ENCODE measurements around the gene SIL1. TPM values are rescaled to one million over a fixed set of nuclear protein-coding genes. Genes with fewer than 3 reads are reported as not detected.

Gene SIL1
- total RNA-seq, 1 experiment from 2014 or later, result 10.7 TPM

DNA sequence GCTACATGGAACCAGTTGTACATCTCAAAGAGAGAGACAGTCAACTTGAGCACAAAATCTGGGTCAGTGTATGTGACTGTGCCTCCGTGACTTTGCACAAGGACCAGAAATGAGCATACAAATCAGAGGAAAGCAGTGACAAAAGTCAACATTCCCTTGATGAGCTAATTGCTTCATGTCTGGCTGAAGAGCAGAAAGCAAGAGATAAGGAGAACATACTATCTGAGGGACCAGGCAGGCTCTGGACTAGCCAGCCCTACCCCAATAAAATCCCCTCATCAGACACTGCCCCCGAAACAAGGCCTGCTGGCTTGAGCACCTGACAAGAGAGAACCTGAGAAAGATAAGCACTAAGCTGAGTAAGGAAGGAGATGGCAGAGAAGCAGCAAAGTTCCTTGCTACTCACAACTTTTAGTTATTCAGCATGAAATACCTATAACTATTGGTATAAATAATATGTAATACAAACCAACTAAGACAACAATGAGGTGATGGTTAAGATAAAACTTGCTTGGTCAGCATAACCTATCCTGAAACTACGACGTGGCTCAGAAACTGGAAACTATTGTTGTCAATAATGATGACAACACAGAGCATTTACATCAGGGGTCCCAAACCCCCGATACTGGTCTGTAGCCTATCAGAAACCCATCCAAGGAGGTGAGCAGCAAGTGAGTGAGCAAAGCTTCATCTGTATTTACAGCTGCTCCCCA lies 9.5 kb downstream of the SIL1 start:
- H3K27me3 Mint-ChIP-seq (ENCODE audit: low read depth), result no peaks in the 10 kb centered on the region; the same call in 1 of the 2 replicates
- no peaks in the 10 kb centered on the region for H3K4me1 Mint-ChIP-seq
- DNase-seq (ENCODE audit: low spot score) (no peak), ATAC-seq (no peak)
- ChIA-PET POLR2A (no interaction called here), CTCF (interaction anchor here (0.8 kb wide), 1 partner anchor 74 kb away, joined by 3 read pairs; no protein-coding TSS in a partner anchor)
- no peak overlapping the region for H3K4me3 Mint-ChIP-seq
- H3K9me3 Mint-ChIP-seq, result no peaks in the 10 kb centered on the region
- no peak overlapping the region for H3K27ac Mint-ChIP-seq
- 0 out of 2 replicates have a peak, but pooled peaks cover 2% of the 10 kb centered on the region for H3K36me3 Mint-ChIP-seq
- TF ChIP-seq, protein P1, sequence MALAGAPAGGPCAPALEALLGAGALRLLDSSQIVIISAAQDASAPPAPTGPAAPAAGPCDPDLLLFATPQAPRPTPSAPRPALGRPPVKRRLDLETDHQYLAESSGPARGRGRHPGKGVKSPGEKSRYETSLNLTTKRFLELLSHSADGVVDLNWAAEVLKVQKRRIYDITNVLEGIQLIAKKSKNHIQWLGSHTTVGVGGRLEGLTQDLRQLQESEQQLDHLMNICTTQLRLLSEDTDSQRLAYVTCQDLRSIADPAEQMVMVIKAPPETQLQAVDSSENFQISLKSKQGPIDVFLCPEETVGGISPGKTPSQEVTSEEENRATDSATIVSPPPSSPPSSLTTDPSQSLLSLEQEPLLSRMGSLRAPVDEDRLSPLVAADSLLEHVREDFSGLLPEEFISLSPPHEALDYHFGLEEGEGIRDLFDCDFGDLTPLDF (CRISPR knock-in tag; IDR thresholded peaks at IDR 0.05), result no peak
- TF ChIP-seq ESRRA (CRISPR knock-in tag; IDR thresholded peaks at IDR 0.05; ENCODE audit: borderline replicate concordance), result no peak
- TF ChIP-seq ZNF423 (CRISPR knock-in tag; IDR thresholded peaks at IDR 0.05), result no peak
- TF ChIP-seq, protein P2, sequence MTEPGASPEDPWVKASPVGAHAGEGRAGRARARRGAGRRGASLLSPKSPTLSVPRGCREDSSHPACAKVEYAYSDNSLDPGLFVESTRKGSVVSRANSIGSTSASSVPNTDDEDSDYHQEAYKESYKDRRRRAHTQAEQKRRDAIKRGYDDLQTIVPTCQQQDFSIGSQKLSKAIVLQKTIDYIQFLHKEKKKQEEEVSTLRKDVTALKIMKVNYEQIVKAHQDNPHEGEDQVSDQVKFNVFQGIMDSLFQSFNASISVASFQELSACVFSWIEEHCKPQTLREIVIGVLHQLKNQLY (CRISPR knock-in tag; IDR thresholded peaks at IDR 0.05), result no peak
- no peak for TF ChIP-seq NR2C2 (CRISPR knock-in tag; IDR thresholded peaks at IDR 0.05)
- TF ChIP-seq ZNF671 (CRISPR knock-in tag; IDR thresholded peaks at IDR 0.05), result no peak
- TF ChIP-seq, protein P3, sequence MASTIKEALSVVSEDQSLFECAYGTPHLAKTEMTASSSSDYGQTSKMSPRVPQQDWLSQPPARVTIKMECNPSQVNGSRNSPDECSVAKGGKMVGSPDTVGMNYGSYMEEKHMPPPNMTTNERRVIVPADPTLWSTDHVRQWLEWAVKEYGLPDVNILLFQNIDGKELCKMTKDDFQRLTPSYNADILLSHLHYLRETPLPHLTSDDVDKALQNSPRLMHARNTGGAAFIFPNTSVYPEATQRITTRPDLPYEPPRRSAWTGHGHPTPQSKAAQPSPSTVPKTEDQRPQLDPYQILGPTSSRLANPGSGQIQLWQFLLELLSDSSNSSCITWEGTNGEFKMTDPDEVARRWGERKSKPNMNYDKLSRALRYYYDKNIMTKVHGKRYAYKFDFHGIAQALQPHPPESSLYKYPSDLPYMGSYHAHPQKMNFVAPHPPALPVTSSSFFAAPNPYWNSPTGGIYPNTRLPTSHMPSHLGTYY (CRISPR knock-in tag; IDR thresholded peaks at IDR 0.05), result no peak

DNA sequence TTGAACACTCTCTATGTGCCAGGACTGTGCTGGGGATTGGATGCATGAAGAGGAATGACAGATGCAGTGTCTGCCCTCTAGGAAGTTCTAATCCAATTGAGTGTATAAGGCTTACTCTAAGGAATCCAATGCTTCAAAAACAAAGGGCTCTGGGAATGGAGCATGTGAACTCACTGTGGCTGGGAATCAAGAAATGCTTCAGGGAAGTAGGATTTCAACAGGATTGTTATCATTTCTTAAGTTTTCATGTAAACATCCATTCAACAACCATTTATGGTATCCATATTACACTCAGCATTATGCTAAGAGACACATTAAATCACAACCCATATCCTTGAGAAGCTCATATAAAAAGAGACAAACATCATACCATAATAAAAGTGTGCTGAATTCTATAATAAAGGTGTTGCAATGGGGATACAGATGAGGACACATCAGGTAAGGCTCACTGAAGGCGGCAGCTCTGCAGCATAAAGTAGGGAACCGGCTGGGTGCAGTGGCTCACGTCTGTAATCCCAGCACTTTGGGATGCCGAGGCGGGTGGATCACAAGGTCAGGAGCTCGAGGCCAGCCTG lies 11.3 kb downstream of the SIL1 start:
- H3K9me3 Mint-ChIP-seq, result no peaks in the 10 kb centered on the region
- H3K4me1 Mint-ChIP-seq, result no peaks in the 10 kb centered on the region
- POLR2A ChIA-PET, result interaction anchor here (0.6 kb wide), 1 partner anchor 57 kb away, joined by 5 read pairs; no protein-coding TSS in a partner anchor
- no peak for ATAC-seq
- no peak overlapping the region for H3K27ac Mint-ChIP-seq
- CTCF ChIA-PET, result no interaction called here
- H3K27me3 Mint-ChIP-seq (ENCODE audit: low read depth), result no peaks in the 10 kb centered on the region; the same call in 1 of the 2 replicates
- DNase-seq (ENCODE audit: low spot score), result no peak
- no peaks in the 10 kb centered on the region for H3K36me3 Mint-ChIP-seq
- H3K4me3 Mint-ChIP-seq, result no peak overlapping the region
- TF ChIP-seq, protein P4, sequence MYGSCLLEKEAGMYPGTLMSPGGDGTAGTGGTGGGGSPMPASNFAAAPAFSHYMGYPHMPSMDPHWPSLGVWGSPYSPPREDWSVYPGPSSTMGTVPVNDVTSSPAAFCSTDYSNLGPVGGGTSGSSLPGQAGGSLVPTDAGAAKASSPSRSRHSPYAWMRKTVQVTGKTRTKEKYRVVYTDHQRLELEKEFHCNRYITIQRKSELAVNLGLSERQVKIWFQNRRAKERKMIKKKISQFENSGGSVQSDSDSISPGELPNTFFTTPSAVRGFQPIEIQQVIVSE (CRISPR knock-in tag; IDR thresholded peaks at IDR 0.05; ENCODE audit: borderline replicate concordance), result no peak
- TF ChIP-seq MYBL2 (CRISPR knock-in tag; IDR thresholded peaks at IDR 0.05) (no peak), JAZF1 (CRISPR knock-in tag; IDR thresholded peaks at IDR 0.05) (no peak), ZNF138 (CRISPR knock-in tag; conservative IDR thresholded peaks at IDR 0.05) (no peak), SMAD3 (CRISPR knock-in tag; IDR thresholded peaks at IDR 0.05; ENCODE audit: borderline replicate concordance) (no peak)
- TF ChIP-seq, protein P5, sequence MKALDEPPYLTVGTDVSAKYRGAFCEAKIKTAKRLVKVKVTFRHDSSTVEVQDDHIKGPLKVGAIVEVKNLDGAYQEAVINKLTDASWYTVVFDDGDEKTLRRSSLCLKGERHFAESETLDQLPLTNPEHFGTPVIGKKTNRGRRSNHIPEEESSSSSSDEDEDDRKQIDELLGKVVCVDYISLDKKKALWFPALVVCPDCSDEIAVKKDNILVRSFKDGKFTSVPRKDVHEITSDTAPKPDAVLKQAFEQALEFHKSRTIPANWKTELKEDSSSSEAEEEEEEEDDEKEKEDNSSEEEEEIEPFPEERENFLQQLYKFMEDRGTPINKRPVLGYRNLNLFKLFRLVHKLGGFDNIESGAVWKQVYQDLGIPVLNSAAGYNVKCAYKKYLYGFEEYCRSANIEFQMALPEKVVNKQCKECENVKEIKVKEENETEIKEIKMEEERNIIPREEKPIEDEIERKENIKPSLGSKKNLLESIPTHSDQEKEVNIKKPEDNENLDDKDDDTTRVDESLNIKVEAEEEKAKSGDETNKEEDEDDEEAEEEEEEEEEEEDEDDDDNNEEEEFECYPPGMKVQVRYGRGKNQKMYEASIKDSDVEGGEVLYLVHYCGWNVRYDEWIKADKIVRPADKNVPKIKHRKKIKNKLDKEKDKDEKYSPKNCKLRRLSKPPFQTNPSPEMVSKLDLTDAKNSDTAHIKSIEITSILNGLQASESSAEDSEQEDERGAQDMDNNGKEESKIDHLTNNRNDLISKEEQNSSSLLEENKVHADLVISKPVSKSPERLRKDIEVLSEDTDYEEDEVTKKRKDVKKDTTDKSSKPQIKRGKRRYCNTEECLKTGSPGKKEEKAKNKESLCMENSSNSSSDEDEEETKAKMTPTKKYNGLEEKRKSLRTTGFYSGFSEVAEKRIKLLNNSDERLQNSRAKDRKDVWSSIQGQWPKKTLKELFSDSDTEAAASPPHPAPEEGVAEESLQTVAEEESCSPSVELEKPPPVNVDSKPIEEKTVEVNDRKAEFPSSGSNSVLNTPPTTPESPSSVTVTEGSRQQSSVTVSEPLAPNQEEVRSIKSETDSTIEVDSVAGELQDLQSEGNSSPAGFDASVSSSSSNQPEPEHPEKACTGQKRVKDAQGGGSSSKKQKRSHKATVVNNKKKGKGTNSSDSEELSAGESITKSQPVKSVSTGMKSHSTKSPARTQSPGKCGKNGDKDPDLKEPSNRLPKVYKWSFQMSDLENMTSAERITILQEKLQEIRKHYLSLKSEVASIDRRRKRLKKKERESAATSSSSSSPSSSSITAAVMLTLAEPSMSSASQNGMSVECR (CRISPR knock-in tag; IDR thresholded peaks at IDR 0.05; ENCODE audit: borderline replicate concordance), result no peak
- TF ChIP-seq, protein P6, sequence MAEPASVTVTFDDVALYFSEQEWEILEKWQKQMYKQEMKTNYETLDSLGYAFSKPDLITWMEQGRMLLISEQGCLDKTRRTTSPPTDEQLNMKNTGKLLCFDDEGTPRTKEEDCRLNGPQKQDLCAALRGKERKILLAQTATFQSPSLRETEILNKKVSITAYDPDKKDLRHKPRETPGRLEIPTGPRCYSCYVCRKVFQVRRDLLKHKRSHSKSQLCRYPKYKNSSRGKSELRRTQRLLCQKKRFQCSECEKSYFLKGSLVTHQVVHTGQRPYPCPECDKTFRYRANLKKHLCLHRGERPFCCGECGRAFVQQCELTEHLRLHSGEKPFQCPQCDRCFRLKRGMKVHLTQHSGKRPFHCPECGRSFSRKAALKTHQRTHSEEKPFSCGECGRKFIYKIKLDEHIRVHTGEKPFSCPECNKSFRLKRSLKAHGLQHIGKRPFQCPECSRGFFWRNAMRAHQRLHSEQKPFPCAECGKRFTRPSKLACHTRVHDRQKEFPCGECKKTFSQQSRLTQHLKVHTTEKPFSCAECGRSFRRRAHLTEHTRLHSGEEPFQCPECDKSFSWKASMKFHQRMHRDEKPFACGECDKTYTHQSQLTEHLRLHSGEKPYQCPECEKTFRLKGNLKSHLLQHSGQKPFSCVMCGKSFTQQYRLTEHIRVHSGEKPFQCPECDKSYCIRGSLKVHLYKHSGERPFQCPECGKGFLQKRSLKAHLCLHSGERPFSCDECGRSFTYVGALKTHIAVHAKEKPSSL (CRISPR knock-in tag; conservative IDR thresholded peaks at IDR 0.05), result no peak
- TF ChIP-seq, protein P7, sequence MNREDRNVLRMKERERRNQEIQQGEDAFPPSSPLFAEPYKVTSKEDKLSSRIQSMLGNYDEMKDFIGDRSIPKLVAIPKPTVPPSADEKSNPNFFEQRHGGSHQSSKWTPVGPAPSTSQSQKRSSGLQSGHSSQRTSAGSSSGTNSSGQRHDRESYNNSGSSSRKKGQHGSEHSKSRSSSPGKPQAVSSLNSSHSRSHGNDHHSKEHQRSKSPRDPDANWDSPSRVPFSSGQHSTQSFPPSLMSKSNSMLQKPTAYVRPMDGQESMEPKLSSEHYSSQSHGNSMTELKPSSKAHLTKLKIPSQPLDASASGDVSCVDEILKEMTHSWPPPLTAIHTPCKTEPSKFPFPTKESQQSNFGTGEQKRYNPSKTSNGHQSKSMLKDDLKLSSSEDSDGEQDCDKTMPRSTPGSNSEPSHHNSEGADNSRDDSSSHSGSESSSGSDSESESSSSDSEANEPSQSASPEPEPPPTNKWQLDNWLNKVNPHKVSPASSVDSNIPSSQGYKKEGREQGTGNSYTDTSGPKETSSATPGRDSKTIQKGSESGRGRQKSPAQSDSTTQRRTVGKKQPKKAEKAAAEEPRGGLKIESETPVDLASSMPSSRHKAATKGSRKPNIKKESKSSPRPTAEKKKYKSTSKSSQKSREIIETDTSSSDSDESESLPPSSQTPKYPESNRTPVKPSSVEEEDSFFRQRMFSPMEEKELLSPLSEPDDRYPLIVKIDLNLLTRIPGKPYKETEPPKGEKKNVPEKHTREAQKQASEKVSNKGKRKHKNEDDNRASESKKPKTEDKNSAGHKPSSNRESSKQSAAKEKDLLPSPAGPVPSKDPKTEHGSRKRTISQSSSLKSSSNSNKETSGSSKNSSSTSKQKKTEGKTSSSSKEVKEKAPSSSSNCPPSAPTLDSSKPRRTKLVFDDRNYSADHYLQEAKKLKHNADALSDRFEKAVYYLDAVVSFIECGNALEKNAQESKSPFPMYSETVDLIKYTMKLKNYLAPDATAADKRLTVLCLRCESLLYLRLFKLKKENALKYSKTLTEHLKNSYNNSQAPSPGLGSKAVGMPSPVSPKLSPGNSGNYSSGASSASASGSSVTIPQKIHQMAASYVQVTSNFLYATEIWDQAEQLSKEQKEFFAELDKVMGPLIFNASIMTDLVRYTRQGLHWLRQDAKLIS (CRISPR knock-in tag; IDR thresholded peaks at IDR 0.05; ENCODE audit: borderline replicate concordance), result no peak
- TF ChIP-seq, protein P2 (CRISPR knock-in tag; IDR thresholded peaks at IDR 0.05), result no peak
- TF ChIP-seq, protein P8, sequence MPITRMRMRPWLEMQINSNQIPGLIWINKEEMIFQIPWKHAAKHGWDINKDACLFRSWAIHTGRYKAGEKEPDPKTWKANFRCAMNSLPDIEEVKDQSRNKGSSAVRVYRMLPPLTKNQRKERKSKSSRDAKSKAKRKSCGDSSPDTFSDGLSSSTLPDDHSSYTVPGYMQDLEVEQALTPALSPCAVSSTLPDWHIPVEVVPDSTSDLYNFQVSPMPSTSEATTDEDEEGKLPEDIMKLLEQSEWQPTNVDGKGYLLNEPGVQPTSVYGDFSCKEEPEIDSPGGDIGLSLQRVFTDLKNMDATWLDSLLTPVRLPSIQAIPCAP (CRISPR knock-in tag; IDR thresholded peaks at IDR 0.05), result no peak

Data from WTC11 (cell line).